ENCODE measurements around the gene SIK2.
"Not testable (repeated sequence)": the region's sequence is repeated elsewhere in the genome, so short reads cannot be mapped to it uniquely, and the experiment has no call there.

SIK2 gene

DNA sequence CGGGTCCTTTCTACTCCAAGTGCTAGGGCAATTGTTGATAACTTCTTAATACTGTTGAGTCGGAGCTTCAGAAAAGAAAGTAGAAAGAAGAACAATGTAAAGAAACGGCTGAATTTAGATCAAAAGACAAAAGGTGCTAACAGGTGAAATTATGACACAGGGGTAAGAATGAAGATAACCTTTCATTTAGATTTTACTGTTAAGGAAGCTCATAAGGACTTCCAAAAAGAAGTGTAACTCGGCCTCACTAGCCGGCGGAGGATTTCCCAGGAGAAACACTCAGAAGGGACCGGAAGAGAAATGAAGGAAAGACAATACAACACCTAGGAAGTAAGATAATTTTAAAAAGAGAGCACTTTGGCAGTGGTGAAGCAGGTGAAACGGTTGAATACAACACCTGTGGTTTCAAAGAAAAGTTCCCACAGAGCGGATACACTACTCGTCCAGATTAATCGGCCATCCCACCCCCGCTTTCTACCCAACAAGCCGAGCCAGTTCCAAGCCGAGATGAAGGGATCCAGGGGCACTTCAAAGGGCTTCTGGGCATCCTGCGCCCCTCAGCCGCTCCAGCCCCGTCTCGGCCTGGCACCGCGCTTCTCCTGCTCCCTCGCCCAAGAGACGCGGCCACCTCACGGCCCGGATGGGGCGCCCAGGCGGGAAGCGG lies 163.2 kb downstream of the SIK2 start:
- DNase-seq = no peak

DNA sequence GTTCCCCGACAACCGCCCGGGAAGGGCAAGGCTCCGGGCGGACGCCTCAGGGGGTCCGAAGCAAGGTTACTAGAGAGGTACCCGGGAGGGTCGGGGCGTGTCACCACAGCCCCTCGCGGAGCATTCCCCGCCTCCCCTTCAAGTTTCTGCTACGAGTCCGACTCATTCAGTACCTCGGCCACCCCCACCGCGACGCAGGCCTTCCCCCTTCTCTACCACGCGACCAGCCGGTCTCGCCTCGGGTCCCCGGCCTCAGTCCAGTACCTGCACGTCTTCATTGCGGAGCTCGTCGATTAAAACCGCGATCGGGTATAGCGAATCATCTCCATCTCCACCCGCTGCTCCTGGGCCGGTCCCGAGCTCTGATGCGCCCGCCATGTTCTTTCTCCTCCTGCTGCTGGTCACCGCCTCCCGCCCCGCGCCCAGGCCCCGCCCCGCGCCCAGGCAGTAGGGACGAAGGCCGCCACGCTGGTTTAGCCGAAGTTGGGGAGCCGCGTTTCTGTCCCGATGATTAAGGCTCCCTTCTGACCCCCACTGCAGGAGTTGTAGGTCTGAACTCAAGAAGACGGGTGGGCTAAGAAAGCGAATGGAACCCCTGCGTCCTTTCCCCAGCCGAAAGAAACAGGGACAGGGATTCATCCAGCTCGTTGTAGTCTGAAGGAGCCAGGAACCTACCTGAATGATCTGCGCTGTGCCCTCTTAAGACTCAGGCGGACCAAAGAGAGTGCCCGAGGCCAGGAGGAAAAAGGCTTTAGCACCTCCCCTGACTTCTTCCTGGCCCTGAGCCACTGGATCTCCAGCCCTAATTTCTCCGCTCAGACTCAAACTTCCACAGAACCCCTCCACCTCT lies 164.0 kb downstream of the SIK2 start, which contains the start of gene PPP2R1B:
PPP2R1B (minus strand) TSS at position 406 of the 850 bp plus-strand sequence; CDS start at position 378, 28 bp downstream.
- peak; percentile 74 for DNase-seq

DNA sequence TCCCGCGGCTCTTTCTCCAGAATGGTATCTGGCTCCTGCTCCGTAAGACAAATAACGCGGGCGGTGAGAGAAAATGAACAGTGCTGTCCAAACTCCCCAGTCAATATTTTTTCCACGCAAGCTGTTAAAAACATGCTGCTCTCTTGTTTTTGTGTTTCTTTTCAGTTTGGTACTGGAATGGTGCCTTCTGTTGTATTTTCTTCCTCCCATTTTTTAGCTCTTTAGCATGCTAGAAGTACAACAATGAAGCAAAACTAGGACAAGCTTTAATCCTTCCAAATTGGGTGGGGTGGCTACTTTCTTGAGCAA lies 164.5 kb downstream of the SIK2 start:
- no peak for DNase-seq

DNA sequence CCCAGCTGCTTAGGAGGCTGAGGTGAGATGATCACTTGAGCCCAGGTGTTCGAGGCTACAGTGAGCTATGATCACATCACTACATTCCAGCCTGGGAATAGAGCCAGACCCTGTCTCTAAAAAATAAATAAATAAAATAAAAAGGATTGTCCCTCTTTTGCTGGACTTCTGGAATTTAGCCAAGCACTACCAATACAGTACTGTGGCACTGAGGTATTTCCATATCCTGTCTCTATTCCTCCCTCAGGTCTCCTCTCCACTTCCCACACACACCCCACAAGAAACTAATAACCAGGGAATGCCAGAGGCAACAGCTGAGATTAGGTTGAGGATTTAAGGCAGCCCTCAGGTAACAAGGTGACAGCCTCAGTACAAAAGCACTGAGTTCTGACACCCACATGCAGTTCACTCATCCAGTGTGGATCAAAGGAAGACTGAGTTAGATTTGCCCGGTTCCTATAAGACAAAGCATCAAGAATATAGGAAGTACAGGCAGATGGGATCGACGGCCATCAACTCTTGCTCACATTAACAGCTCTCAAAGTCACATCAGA lies 168.4 kb downstream of the SIK2 start:
- no peak for DNase-seq

DNA sequence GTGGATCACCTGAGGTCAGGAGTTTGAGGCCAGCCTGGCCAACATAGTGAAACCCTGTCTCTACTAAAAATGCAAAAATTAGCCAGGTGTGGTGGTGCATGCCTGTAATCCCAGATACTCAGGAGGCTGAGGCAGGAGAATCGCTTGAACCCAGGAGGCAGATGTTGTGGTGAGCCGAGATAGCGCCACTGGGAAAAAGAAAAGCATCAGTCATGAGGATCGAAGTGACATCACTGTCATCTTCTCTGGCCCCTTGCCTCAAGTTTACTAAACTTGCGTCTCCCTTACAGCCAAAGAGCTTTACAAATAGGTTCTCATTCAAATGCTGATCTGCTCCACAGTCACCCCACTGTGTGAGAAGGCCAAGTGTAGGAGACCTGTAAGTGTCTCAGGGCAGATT lies 169.0 kb downstream of the SIK2 start:
- not testable (repeated sequence) for DNase-seq

DNA sequence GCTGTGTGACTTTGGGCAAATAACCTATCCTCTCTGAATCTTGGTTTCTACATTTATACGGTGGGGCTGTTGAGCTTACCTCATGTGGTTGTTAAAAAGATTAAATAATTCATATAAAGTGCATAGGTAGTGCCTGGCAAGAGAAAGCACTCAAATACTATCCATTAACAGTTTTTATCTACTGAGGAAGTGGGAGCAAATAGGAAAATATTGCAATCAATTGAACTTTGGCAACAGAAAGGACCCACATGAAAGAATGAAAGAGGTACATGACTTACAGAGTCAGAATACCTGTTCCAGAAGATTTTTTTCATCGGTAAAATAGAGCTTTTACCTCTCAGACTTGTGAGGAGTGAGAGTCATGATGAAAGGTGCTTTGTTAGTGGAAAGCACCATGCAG lies 170.3 kb downstream of the SIK2 start:
- DNase-seq = no peak

DNA sequence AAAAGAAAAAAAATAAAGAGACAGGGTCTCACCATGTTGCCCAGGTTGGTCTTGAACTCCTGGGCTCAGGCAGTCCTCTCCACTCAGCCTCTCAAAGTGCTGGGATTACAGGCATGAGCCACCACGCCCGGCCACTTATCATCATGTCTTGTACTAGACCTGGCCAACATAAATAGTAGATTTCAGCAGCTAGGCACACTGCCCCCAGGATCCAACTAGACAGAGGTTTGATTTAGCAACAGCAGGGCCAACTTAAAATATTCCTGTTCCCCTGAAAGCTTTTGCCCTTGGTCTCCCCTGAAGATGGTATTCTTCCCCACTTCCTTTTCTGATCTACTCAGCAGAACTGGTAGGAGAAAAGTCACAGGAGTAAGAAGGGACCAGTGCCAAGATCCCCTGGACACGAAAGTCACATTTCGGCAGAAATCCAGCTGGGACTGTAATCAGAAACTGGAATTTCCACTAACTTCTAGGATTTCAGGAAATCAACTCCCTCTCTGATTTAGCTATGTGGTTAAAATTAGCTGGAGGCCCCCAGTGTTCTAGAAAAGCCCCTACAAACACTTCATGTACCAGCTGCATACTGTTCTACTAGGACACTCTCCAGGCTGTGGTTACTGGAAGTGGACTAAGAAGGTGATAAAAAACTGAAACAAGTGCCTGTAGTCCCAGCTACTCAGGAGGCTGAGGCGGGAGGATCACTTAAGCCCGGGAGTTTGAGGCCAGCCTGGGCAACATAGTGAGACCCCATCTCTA lies 172.9 kb downstream of the SIK2 start:
- no peak for DNase-seq

DNA sequence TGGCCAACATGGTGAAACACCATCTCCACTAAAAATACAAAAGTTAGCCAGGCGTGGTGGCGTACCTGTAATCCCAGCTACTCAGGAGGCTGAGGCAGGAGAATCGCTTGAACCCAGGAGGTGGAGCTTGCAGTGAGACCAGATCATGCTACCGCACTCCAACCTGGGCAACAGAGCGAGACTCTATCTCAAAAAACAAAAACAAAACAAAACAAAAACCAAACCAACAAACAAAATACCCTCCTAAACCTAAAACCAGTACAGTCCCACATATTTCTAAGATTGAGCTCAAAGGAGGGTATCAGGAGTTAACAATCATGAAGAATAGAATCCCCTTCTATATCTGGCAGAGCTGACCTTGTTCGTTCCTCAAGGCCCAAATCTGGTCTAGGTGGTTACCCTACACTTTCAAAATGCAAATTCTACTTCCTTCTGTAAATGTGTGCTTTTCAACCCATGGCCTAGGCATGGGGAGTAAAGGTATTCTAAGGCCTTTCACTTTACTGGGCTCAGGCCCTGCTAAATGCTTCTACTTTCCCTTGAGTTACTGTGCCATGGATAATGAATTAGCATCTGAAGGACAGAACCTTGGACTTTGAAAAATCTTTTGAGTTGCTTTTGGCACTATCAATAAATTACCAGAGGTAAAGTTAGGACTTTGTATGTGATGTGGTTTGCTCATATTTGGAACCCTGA lies 174.3 kb downstream of the SIK2 start:
- DNase-seq = no peak

DNA sequence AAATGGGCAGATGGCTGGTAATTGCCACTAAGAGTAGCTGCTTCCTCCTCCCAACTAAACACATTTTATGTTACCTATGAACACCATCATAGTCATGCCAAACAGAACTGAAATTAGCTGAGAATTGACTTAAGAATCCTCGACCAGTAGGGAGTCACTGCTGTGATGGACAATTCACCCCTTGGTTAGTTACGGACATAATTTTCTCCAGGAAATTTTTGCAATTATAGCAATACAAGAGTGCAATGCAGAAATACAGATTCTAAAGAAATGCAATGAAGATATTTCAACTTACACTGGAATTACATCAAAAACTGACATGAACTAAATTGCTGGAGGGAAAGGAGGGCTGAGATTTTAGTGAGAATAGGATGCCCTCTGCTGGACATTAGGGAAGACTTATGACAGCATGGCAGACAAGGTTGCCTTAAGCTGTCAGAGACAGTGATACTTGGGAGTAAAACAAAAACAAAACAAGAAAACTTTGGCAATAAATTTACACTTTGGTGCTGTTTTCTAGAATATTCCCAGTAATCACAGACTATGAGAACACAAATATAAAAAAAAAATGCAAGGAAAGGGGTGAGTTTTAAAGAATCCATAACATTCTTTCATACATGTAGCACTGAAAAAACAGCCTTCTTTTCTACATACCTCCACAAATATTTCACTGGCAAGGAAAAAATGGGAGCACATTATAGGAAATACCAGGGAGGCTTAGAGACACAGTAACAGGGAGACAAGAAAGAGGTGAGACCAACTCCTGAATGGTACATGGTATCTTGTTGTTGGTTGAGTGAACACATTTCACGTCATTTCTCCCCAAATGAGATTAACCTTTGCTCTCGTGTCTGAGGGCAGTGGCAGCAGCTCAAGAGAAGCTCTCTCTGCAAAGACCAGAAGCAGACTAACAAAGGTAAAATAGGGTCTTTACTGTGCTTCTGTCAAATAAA lies 175.1 kb downstream of the SIK2 start:
- no peak for DNase-seq

DNA sequence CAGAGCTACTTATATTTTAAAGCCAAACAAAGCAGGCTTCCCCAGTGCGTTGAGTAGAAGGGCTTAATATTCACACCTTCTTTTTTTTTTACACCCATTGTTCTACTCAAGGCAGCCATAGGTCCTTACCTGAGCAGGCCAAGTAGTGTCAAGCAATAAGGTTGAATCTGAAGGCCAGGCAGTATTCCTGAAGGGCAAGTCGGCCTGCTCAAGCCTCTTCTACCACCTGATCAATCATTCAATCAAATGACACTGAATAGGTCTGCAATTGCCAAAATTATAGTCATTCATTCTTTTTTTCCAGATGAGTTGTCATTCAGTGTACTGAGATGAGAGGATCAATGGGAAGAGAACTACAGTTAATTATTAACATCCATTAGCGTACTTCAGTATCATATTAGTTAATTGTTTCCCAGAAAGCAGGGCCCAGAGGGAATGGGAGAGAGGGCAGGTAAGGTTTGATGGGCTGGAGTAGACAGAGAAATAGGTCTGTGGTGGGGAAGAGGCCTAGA lies 175.9 kb downstream of the SIK2 start:
- no peak for DNase-seq

DNA sequence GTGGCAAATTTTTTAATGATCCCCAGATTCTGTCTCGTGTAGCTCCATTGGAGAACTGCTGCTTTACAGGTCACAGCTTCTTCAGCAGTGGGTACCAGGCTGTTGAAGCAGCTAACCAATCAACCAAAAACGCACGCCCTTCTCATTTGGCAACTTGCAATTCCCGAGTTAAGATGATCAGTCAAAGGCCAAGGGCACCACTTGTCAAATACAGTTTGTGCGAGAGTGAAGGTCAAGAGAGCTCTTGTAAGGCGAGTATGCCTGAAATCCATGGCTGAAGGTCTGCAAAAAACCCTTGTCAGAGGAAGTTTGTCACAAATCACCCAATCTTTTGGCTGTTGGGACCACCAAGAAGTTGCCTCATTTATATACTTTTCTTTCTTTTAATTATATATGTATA lies 176.9 kb downstream of the SIK2 start:
- no peak for DNase-seq
